LNCaP clone FGC (cell line): ENCODE results near the gene PCDHGA5.
"Not testable (repeated sequence)": the region's sequence is repeated elsewhere in the genome, so short reads cannot be mapped to it uniquely, and the experiment has no call there.

Experiments
- DNase-seq: peaks from one replicate; pipeline ENCODE4 v3.0.0-alpha.2; 2011; ENCODE audit warnings: low read depth
- H3K4me3 ChIP-seq: 2 replicates; pipeline ENCODE4 v1.5.1; 2011; ENCODE audit warnings: mild to moderate bottlenecking, low read depth, low read length, control low read depth
- TF ChIP-seq, protein P1 (sequence below): IDR thresholded peaks from 2 replicates; pipeline ENCODE4 v1.5.1; 2012; ENCODE audit warnings: mild to moderate bottlenecking; ENCODE audit not compliant: control insufficient read depth, insufficient read depth; ENCODE audit errors: extremely low read depth

PCDHGA5 gene

DNA sequence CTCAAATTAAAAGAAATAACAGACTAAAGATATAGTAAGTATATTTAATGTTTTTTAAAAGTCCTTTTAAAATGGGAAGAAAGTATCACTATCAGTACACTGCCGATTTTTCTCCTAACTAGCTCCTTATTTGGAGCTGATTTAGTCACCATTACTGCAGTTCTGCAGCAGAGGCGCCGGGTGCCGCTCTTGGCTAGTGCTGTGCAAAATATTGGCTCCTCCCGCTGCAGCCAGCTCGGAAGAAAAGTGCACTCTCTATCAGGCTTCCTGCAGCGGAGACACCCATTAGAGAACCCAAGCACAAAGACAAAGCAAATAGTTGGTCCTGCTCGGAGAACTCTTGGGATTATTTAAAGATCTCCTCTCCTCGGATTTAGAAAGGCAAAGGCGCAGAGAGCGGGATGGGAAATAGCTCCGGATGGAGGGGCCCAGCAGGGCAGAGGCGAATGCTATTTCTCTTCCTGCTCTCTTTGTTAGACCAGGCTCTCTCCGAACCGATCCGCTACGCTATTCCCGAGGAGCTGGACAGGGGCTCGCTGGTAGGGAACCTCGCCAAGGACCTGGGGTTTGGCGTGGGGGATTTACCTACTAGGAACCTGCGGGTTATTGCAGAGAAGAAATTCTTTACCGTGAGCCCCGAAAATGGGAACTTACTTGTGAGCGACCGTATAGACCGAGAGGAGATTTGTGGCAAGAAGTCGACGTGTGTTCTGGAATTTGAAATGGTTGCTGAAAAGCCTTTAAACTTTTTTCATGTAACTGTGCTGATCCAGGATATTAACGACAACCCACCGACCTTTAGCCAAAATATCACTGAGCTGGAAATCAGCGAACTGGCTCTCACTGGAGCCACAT is 6.3 kb downstream of the PCDHGA5 start, which contains the start of gene PCDHGB3:
Gene PCDHGB3, plus strand, starts transcription at position 249 of the 855 bp plus-strand sequence. Its CDS starts 153 bp downstream, at position 402.
- TF ChIP-seq, protein P1, sequence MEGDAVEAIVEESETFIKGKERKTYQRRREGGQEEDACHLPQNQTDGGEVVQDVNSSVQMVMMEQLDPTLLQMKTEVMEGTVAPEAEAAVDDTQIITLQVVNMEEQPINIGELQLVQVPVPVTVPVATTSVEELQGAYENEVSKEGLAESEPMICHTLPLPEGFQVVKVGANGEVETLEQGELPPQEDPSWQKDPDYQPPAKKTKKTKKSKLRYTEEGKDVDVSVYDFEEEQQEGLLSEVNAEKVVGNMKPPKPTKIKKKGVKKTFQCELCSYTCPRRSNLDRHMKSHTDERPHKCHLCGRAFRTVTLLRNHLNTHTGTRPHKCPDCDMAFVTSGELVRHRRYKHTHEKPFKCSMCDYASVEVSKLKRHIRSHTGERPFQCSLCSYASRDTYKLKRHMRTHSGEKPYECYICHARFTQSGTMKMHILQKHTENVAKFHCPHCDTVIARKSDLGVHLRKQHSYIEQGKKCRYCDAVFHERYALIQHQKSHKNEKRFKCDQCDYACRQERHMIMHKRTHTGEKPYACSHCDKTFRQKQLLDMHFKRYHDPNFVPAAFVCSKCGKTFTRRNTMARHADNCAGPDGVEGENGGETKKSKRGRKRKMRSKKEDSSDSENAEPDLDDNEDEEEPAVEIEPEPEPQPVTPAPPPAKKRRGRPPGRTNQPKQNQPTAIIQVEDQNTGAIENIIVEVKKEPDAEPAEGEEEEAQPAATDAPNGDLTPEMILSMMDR: 0 out of 2 replicates have a peak, but pooled peaks have one; percentile 18
- no peak within 1 kb of the TSS for H3K4me3 ChIP-seq
- DNase-seq: no peak

DNA sequence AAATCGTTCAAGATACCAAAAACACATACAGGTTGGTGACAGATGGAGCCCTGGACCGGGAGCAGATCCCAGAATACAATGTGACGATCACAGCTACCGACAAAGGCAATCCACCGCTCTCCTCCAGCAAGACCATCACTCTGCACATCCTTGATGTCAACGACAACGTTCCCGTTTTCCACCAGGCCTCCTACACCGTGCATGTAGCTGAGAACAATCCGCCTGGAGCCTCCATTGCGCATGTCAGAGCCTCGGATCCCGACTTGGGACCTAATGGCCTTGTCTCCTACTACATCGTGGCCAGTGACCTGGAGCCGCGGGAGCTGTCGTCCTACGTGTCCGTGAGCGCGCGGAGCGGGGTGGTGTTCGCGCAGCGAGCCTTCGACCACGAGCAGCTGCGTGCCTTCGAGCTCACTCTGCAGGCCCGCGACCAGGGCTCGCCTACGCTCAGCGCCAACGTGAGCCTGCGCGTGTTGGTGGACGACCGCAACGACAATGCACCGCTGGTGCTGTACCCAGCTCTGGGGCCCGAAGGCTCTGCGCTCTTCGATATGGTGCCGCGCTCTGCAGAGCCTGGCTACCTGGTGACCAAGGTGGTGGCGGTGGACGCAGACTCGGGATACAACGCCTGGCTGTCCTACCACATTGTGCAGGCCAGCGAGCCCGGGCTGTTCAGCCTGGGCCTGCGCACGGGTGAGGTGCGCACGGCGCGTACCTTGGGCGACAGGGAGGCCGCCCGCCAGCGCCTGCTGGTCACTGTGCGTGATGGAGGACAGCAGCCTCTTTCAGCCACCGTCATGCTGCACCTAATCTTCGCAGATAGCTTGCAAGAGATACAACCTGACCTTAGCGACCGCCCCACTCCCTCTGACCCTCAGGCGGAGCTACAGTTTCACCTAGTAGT is 7.9 kb downstream of the PCDHGA5 start:
- DNase-seq: no peak
- H3K4me3 ChIP-seq: no peak overlapping the region
- TF ChIP-seq, protein P1: no peak

- no peak for DNase-seq
- peak within 1 kb of the TSS; percentile 21; the same call in 1 of the 2 replicates for H3K4me3 ChIP-seq
Measured at GRCh38 chr5:141373673-141374317, 9.8 kb downstream of the PCDHGA5 start, which contains the start of gene PCDHGA6. Gene PCDHGA6 (plus strand): TSS chr5:141373891. CDS start chr5:141374084, 193 bp downstream.

DNA sequence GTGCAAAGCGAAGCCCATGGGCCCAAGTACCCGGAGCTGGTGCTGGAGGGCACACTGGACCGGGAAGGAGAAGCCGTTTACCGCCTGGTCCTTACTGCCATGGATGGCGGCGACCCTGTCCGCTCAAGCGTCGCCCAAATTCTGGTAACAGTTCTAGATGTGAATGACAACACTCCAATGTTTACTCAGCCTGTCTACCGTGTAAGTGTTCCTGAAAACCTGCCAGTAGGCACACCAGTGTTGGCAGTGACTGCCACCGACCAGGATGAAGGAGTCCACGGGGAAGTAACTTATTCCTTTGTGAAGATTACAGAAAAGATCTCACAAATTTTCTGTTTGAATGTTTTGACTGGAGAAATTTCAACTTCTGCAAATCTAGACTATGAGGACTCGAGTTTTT is 10.7 kb downstream of the PCDHGA5 start:
- TF ChIP-seq, protein P1: no peak
- no peak for DNase-seq
- H3K4me3 ChIP-seq: no peak overlapping the region

More at GRCh38 chr5:141373673-141374317, 9.8 kb downstream of the PCDHGA5 start, which contains the start of gene PCDHGA6:
- TF ChIP-seq, protein P1: peak; percentile 35

DNA sequence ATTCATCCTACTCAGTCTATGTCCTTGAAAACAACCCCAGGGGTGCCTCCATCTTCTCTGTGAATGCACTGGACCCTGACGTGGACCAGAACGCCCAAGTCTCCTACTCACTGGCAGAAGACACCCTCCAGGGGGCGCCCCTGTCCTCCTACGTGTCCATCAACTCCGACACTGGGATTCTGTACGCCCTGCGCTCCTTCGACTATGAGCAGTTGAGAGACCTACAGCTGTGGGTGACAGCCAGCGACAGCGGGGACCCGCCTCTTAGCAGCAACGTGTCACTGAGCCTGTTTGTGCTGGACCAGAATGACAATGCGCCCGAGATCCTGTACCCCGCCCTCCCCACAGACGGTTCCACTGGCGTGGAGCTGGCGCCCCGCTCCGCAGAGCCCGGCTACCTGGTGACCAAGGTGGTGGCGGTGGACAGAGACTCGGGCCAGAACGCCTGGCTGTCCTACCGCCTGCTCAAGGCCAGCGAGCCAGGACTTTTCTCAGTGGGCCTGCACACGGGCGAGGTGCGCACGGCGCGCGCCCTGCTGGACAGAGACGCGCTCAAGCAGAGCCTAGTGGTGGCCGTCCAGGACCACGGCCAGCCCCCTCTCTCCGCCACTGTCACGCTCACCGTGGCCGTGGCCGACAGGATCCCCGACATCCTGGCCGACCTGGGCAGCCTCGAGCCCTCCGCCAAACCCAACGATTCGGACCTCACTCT is 11.6 kb downstream of the PCDHGA5 start:
- H3K4me3 ChIP-seq: not testable (repeated sequence)

DNA sequence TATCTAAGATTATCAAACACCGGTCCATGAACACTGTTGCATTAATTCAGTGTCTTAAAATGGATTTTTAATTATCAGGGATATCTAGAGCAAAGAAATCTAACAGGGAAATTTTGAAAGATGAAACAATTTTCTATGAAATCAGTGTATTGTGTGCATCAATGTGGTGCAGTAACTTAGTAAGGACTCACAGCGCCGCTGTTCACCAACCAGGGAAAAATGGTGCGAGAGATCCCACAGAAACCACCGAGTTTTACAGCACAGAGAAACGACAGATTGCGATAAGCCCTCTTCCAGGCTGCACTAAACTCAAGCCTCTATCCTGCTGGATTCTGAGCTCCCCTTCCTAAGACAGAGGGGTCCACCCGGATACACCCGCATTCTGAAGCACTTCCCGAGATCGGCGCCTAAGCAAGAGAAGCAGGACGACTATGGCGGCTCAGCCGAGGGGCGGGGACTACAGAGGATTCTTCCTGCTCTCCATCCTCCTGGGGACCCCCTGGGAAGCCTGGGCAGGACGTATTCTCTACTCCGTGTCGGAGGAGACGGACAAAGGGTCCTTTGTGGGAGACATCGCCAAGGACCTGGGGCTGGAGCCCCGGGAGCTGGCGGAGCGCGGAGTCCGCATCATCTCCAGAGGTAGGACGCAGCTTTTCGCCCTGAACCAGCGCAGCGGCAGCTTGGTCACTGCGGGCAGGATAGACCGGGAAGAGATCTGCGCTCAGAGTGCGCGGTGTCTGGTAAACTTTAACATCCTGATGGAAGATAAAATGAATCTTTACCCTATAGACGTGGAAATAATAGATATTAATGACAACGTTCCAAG is 18.7 kb downstream of the PCDHGA5 start, which contains the start of gene PCDHGA7:
Gene PCDHGA7, plus strand, starts transcription at position 274 of the 826 bp plus-strand sequence. Its CDS starts 158 bp downstream, at position 432.
- peak within 1 kb of the TSS; percentile 65 for H3K4me3 ChIP-seq
- TF ChIP-seq, protein P1: peak; percentile 57
- DNase-seq: no peak

More for the DNA sequence above, 11.6 kb downstream of the PCDHGA5 start:
- not testable (repeated sequence) for DNase-seq
